ENCODE results near the gene CYP3A7.
"Not testable (repeated sequence)": the region's sequence is repeated elsewhere in the genome, so short reads cannot be mapped to it uniquely, and the experiment has no call there.

Gene CYP3A7

GRCh38 chr7:99713995-99714570, 20.9 kb downstream of the CYP3A7 start:
- peaks cover 3% of the 10 kb centered on the region for H3K36me3 Mint-ChIP-seq (ENCODE audit: insufficient read depth)
- DNase-seq (ENCODE audit: low spot score in 2 of 2) (no peak), ATAC-seq (replicated peaks; ENCODE audit: extremely low read depth, poor library complexity, severe bottlenecking) (no peak)
- H3K27me3 Mint-ChIP-seq: no peaks in the 10 kb centered on the region
- H3K4me1 Mint-ChIP-seq: no peaks in the 10 kb centered on the region
- H3K27ac Mint-ChIP-seq (ENCODE audit: low read depth): no peak overlapping the region
- H3K9me3 Mint-ChIP-seq: no peaks in the 10 kb centered on the region
- no peak overlapping the region for H3K4me3 Mint-ChIP-seq

- Mint-ChIP-seq H3K9me3 (no peaks in the 10 kb centered on the region), H3K4me1 (no peaks in the 10 kb centered on the region), H3K4me3 (no peak overlapping the region), H3K36me3 (ENCODE audit: insufficient read depth) (peaks cover 5% of the 10 kb centered on the region), H3K27me3 (no peaks in the 10 kb centered on the region), H3K27ac (ENCODE audit: low read depth) (no peak overlapping the region)
- no peak for ATAC-seq (replicated peaks; ENCODE audit: extremely low read depth, poor library complexity, severe bottlenecking)
- no peak for DNase-seq (ENCODE audit: low spot score in 2 of 2)
Measured at GRCh38 chr7:99709838-99710578, 25.0 kb downstream of the CYP3A7 start.

DNA sequence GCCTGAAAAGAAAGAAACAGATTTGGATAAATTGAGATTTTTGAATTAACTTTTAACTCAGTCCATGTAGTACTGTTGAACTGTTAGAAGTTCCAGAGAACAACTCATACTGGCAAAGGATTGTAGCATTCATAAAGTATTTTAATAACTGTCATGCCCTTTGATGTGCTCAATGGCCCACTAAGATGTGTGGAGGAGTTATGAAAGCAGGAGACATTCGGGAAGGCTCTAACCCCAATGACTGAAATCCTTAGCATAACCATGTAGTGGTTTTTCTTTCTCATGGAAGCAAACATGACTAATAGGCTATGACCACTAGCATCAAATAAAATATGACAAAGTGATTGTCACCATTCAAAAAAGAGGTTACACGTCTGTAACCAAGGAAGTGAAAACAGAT, 25.7 kb downstream of the CYP3A7 start:
- no peaks in the 10 kb centered on the region for H3K4me1 Mint-ChIP-seq

GRCh38 chr7:99707096-99707495, 27.9 kb downstream of the CYP3A7 start:
- Mint-ChIP-seq H3K27me3 (no peaks in the 10 kb centered on the region), H3K4me3 (no peak overlapping the region), H3K9me3 (no peaks in the 10 kb centered on the region), H3K36me3 (ENCODE audit: insufficient read depth) (peaks cover 5% of the 10 kb centered on the region), H3K4me1 (no peaks in the 10 kb centered on the region), H3K27ac (ENCODE audit: low read depth) (no peak overlapping the region)
- ATAC-seq (replicated peaks; ENCODE audit: extremely low read depth, poor library complexity, severe bottlenecking): no peak
- DNase-seq (ENCODE audit: low spot score in 2 of 2): no peak

More for the DNA sequence above, 25.7 kb downstream of the CYP3A7 start:
- Mint-ChIP-seq H3K36me3 (ENCODE audit: insufficient read depth) (peaks cover 5% of the 10 kb centered on the region), H3K27ac (ENCODE audit: low read depth) (no peak overlapping the region), H3K27me3 (no peaks in the 10 kb centered on the region), H3K4me3 (no peak overlapping the region), H3K9me3 (no peaks in the 10 kb centered on the region)
- DNase-seq (ENCODE audit: low spot score in 2 of 2): no peak
- ATAC-seq (replicated peaks; ENCODE audit: extremely low read depth, poor library complexity, severe bottlenecking): no peak

GRCh38 chr7:99699946-99700345, 35.0 kb downstream of the CYP3A7 start:
- H3K27ac Mint-ChIP-seq (ENCODE audit: low read depth): no peak overlapping the region
- DNase-seq (ENCODE audit: low spot score in 2 of 2) (no peak), ATAC-seq (replicated peaks; ENCODE audit: extremely low read depth, poor library complexity, severe bottlenecking) (no peak)
- H3K27me3 Mint-ChIP-seq: no peaks in the 10 kb centered on the region
- no peaks in the 10 kb centered on the region for H3K36me3 Mint-ChIP-seq (ENCODE audit: insufficient read depth)
- no peak overlapping the region for H3K4me3 Mint-ChIP-seq
- H3K4me1 Mint-ChIP-seq: no peaks in the 10 kb centered on the region
- H3K9me3 Mint-ChIP-seq: no peaks in the 10 kb centered on the region

DNA sequence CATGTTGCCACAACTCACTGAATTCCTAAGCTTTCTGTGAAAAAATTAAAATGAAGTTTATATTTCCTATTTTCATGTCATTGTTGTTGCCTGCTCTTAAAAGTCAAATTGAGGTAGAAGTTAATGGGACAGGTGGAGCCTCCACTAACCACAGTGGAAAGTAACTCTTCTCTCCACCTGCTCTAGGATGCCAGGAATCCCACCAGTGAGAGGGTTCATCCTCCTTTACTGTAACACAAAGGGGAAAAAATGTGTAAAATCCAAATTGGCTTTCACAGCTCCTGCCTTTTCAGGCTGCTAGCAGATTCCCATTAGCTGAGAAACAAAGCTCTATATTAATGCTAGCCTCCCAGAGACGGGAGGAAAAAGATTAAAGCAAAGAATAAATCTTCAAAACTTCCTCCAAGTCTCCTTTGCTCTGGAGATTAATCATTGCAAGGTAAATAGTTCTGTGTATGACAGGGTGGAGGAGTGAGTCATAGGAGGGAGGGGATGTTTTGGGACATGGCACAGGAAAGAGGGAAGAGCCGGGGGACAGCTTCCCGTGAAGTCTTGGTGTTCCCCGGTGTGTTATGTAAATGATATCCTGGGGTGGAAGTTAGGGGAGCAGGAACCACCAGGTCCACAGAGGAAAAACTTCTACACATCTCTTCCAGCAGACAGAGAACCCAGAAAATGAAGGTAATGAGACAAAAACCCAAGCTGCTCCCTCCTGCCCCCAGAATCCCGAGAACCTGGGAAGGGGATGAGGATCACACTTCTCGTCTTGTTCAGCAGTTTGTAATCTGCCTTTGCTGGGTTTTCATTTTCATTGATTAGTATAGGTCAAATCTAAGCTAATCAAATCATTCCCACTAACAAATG, 35.9 kb downstream of the CYP3A7 start:
- H3K4me3 Mint-ChIP-seq; ATAC-seq (replicated peaks; ENCODE audit: extremely low read depth, poor library complexity, severe bottlenecking); H3K27me3 Mint-ChIP-seq; H3K27ac Mint-ChIP-seq (ENCODE audit: low read depth); H3K9me3 Mint-ChIP-seq; DNase-seq (ENCODE audit: low spot score in 2 of 2); H3K4me1 Mint-ChIP-seq; H3K36me3 Mint-ChIP-seq (ENCODE audit: insufficient read depth): not testable (repeated sequence)

DNA sequence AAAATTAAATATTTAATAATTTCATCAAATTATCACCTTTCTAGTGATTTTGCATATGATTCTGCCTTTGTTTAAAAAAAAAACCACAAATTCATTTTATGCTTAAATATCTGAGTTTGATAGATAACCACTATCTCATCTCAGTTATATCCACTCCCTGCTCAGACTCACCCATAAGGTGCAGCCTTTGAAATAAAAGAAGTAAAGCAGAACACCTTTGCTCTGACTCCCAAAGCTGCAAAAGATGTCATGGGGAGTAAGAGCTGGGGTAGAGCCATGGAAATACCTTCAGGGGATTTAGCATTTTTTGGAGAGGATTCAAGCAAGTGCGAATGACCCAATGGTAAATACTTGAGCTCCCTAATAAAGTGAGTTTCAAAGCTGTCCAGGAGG, 40.1 kb downstream of the CYP3A7 start:
- Mint-ChIP-seq H3K27me3 (no peaks in the 10 kb centered on the region), H3K9me3 (no peaks in the 10 kb centered on the region), H3K4me3 (no peak overlapping the region), H3K36me3 (ENCODE audit: insufficient read depth) (no peaks in the 10 kb centered on the region), H3K27ac (ENCODE audit: low read depth) (no peak overlapping the region), H3K4me1 (peaks cover 6% of the 10 kb centered on the region)
- DNase-seq (ENCODE audit: low spot score in 2 of 2) (no peak), ATAC-seq (replicated peaks; ENCODE audit: extremely low read depth, poor library complexity, severe bottlenecking) (no peak)

- Mint-ChIP-seq H3K27ac (ENCODE audit: low read depth) (no peak overlapping the region), H3K36me3 (ENCODE audit: insufficient read depth) (no peaks in the 10 kb centered on the region), H3K9me3 (no peaks in the 10 kb centered on the region), H3K4me3 (no peak overlapping the region), H3K27me3 (no peaks in the 10 kb centered on the region), H3K4me1 (peaks cover 6% of the 10 kb centered on the region)
- ATAC-seq (replicated peaks; ENCODE audit: extremely low read depth, poor library complexity, severe bottlenecking) (no peak), DNase-seq (ENCODE audit: low spot score in 2 of 2) (no peak)
Measured at GRCh38 chr7:99694201-99694911, 40.6 kb downstream of the CYP3A7 start.

DNA sequence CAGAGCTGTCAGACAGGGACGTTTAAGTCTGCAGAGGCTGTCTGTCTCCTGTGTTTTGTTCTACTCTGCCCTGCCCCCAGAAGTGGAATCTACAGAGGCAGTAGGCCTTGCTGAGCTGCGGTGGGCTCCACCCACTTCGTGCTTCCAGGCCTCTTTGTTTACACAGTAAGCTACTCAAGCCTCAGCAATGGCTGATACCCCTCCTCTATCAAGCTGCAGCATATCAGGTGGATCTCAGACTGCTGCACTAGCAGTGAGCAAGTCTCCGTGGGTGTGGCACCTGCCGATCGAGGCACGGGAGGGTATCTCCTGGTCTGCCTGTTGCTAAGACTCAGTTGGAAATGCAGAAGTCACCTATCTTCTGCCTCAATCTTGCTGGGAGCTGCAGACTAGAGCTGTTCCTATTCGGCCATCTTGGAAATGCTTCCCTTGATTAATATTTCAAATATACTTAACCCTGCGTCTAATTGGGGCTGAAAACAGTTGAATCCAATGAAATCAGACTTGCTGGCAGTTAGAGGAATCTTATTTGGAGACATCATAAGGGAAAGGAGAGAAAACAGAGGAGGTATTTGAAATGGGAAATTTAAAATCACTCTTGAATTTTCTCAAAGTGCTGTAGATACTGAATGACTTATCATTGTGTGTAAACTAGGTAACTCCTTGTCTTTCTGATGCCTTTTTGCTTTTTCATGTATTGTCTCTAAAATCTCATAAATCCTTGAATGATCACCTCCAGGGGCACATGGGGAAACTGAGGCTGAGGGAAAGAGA, 41.4 kb downstream of the CYP3A7 start:
- ATAC-seq (replicated peaks; ENCODE audit: extremely low read depth, poor library complexity, severe bottlenecking) (no peak), DNase-seq (ENCODE audit: low spot score in 2 of 2) (no peak)
- H3K27ac Mint-ChIP-seq (ENCODE audit: low read depth): no peak overlapping the region
- H3K36me3 Mint-ChIP-seq (ENCODE audit: insufficient read depth): no peaks in the 10 kb centered on the region
- H3K9me3 Mint-ChIP-seq: no peaks in the 10 kb centered on the region
- H3K4me3 Mint-ChIP-seq: no peak overlapping the region
- peaks cover 6% of the 10 kb centered on the region for H3K4me1 Mint-ChIP-seq
- no peaks in the 10 kb centered on the region for H3K27me3 Mint-ChIP-seq

- Mint-ChIP-seq H3K27ac (ENCODE audit: low read depth) (no peak overlapping the region), H3K9me3 (no peaks in the 10 kb centered on the region), H3K4me3 (no peak overlapping the region), H3K36me3 (ENCODE audit: insufficient read depth) (no peaks in the 10 kb centered on the region), H3K4me1 (peaks cover 6% of the 10 kb centered on the region), H3K27me3 (no peaks in the 10 kb centered on the region)
- DNase-seq (ENCODE audit: low spot score in 2 of 2): no peak
- no peak for ATAC-seq (replicated peaks; ENCODE audit: extremely low read depth, poor library complexity, severe bottlenecking)
Measured at GRCh38 chr7:99693100-99693426, 41.9 kb downstream of the CYP3A7 start.

GRCh38 chr7:99692563-99692962, 42.4 kb downstream of the CYP3A7 start:
- H3K4me1 Mint-ChIP-seq; H3K27me3 Mint-ChIP-seq; ATAC-seq (replicated peaks; ENCODE audit: extremely low read depth, poor library complexity, severe bottlenecking); H3K9me3 Mint-ChIP-seq; H3K36me3 Mint-ChIP-seq (ENCODE audit: insufficient read depth); DNase-seq (ENCODE audit: low spot score in 2 of 2); H3K27ac Mint-ChIP-seq (ENCODE audit: low read depth); H3K4me3 Mint-ChIP-seq: not testable (repeated sequence)

DNA sequence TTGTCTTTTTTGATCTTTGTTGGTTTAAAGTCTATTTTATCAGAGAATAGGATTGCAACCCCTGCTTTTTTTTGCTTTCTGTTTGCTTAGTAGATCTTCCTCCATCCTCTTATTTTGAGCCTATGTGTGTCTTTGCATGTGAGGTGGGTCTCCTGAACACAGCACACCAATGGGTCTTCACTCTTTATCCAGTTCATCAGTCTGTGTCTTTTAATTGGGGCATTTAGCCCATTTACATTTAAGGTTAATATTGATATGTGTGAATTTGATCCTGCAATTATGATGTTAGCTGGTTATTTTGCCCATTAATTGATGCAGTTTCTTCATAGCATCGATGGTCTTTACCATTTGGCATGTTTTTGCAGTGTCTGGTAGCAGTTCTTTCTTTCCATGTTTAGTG, 43.3 kb downstream of the CYP3A7 start:
- H3K4me1 Mint-ChIP-seq; H3K36me3 Mint-ChIP-seq (ENCODE audit: insufficient read depth); H3K27ac Mint-ChIP-seq (ENCODE audit: low read depth); ATAC-seq (replicated peaks; ENCODE audit: extremely low read depth, poor library complexity, severe bottlenecking); H3K9me3 Mint-ChIP-seq; H3K27me3 Mint-ChIP-seq; H3K4me3 Mint-ChIP-seq; DNase-seq (ENCODE audit: low spot score in 2 of 2): not testable (repeated sequence)

Data from central memory CD8-positive, alpha-beta T cell (primary cell).